GM12872 (cell line): ENCODE results near the gene RAP1A.

ENCODE experiments used
- CTCF ChIP-seq: IDR thresholded peaks from 3 replicates; pipeline ENCODE4 v1.5.1; 2011; ENCODE audit warnings: low read depth, mild to moderate bottlenecking, low read length, moderate library complexity; ENCODE audit not compliant: insufficient read depth

The RAP1A gene

GRCh38 chr1:111745675-111746613 lies 126.4 kb downstream of the RAP1A start:
- TF ChIP-seq CTCF, result no peak

- no peak for TF ChIP-seq CTCF
Observed at GRCh38 chr1:111746614-111746999, 127.0 kb downstream of the RAP1A start.

- TF ChIP-seq CTCF, result peak; percentile 94
Observed at GRCh38 chr1:111747282-111747734, 127.7 kb downstream of the RAP1A start.

- TF ChIP-seq CTCF, result no peak
Observed at GRCh38 chr1:111747947-111748346, 128.4 kb downstream of the RAP1A start.

- TF ChIP-seq CTCF, result no peak
Observed at GRCh38 chr1:111749628-111750027, 130.0 kb downstream of the RAP1A start.

GRCh38 chr1:111750856-111751255 lies 131.3 kb downstream of the RAP1A start:
- TF ChIP-seq CTCF, result no peak

GRCh38 chr1:111751906-111752575 lies 132.5 kb downstream of the RAP1A start:
- TF ChIP-seq CTCF, result no peak
